HL-60 (cell line): ENCODE measurements around the gene SRSF8.

ENCODE experiments used
- DNase-seq, 2 experiments: peaks; one replicate each; pipeline ENCODE4 v3.0.0-alpha.2; 2010 to 2020; ENCODE audit warnings: low read depth in 1 of 2, low spot score in 1 of 2
- H3K27ac ChIP-seq: fragments of 250-450 bp; sonication (Bioruptor Pico); replicated peaks from 2 replicates; pipeline ENCODE4 v1.5.1; 2020; ENCODE audit warnings: mild to moderate bottlenecking, moderate library complexity
- H3K27me3 ChIP-seq: fragments of 250-450 bp; sonication (Bioruptor Pico); 2 replicates; pipeline ENCODE4 v1.5.1; 2021; ENCODE audit warnings: mild to moderate bottlenecking, moderate library complexity; ENCODE audit not compliant: insufficient read depth, poor library complexity, severe bottlenecking
- H3K4me3 ChIP-seq: replicated peaks from 2 replicates; pipeline ENCODE4 v1.5.1; 2011; ENCODE audit warnings: mild to moderate bottlenecking, control low read depth, low read length; ENCODE audit not compliant: insufficient read depth
- GABPA ChIP-seq: IDR thresholded peaks from 2 replicates; pipeline ENCODE4 v1.6.1; 2012; ENCODE audit warnings: low read depth
- POLR2AphosphoS5 ChIP-seq: IDR thresholded peaks from 2 replicates; pipeline ENCODE4 v1.6.1; 2012; ENCODE audit warnings: low read depth
- SPI1 ChIP-seq: IDR thresholded peaks from 2 replicates; pipeline ENCODE4 v1.6.1; 2012; ENCODE audit warnings: low read depth, mild to moderate bottlenecking, borderline replicate concordance
- TF ChIP-seq, protein P1 (sequence below): IDR thresholded peaks from 2 replicates; pipeline ENCODE4 v1.6.1; 2012; ENCODE audit warnings: low read depth; ENCODE audit not compliant: insufficient replicate concordance
- TF ChIP-seq, protein P2 (sequence below): IDR thresholded peaks from one replicate; pipeline ENCODE4 v1.5.1; 2011; ENCODE audit warnings: low read length, control low read depth, inconsistent platforms; ENCODE audit not compliant: insufficient read depth

Gene SRSF8

DNA sequence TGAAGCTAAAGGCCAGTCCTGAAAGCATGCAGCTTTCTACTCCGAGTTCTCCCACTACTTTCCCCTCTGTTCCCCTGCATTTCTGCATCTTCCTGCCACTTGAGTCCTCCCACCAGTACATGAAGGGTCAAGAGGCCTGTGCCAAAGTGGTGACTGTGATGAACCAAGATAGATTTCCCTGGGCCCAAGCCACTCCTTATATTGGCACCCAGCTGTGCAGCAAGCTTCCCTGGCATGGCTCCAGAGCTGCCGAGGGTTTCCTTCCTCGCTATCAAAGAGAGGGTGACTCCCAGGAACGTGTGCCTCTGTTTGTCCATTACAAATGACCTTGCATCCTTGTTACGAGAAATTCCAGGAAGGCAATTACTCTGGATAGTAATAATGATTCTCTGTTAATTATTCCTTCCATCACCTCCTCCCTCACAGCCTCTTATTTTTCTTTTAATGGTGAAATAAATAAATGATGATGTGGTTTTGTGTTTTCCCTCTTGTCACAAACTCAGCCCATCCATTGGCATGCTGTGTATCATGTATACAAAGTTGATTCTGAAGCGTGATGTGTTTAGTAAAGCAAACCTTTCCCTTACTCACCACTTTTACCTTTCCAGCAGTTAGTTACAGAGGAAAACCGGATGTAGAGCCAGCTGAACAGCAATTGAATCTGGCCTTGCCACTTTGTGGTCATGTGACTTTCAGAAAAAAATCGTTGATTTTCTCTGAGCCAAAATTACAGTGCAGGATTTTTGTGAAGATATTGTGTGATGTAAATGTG, 8.3 kb downstream of the SRSF8 start:
- peaks cover 3% of the 10 kb centered on the region for H3K27me3 ChIP-seq
- DNase-seq: no peak

DNA sequence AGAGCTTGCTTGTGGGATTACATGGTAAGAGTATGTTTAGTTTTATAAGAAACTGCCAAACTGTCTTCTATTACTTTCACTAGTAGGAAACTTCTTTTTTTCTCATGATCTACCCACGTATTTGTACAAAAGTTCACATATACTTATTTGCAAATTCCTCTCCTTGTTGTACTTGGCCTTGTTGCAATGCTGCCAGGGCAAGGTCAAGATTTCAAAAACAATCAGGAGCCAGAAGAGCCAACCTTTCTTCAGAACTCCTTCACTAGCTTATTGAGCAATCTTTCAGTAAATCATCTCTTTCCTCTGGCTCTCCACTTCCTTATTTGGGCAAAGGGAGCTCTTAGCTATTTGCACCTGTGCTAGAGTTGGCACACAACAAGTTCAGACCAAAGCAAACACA, 9.7 kb downstream of the SRSF8 start:
- Histone ChIP-seq H3K4me3 (no peak overlapping the region), H3K27ac (no peak overlapping the region), H3K27me3 (peaks cover 3% of the 10 kb centered on the region)
- TF ChIP-seq, protein P1, sequence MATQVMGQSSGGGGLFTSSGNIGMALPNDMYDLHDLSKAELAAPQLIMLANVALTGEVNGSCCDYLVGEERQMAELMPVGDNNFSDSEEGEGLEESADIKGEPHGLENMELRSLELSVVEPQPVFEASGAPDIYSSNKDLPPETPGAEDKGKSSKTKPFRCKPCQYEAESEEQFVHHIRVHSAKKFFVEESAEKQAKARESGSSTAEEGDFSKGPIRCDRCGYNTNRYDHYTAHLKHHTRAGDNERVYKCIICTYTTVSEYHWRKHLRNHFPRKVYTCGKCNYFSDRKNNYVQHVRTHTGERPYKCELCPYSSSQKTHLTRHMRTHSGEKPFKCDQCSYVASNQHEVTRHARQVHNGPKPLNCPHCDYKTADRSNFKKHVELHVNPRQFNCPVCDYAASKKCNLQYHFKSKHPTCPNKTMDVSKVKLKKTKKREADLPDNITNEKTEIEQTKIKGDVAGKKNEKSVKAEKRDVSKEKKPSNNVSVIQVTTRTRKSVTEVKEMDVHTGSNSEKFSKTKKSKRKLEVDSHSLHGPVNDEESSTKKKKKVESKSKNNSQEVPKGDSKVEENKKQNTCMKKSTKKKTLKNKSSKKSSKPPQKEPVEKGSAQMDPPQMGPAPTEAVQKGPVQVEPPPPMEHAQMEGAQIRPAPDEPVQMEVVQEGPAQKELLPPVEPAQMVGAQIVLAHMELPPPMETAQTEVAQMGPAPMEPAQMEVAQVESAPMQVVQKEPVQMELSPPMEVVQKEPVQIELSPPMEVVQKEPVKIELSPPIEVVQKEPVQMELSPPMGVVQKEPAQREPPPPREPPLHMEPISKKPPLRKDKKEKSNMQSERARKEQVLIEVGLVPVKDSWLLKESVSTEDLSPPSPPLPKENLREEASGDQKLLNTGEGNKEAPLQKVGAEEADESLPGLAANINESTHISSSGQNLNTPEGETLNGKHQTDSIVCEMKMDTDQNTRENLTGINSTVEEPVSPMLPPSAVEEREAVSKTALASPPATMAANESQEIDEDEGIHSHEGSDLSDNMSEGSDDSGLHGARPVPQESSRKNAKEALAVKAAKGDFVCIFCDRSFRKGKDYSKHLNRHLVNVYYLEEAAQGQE: no peak
- TF ChIP-seq SPI1: peak; percentile 78
- peak in 1 of 2 experiments; percentile 40 for DNase-seq

More for the DNA sequence above, 8.3 kb downstream of the SRSF8 start:
- H3K27ac ChIP-seq: no peak overlapping the region
- TF ChIP-seq GABPA (no peak), POLR2AphosphoS5 (no peak), SPI1 (no peak)
- TF ChIP-seq, protein P1: no peak
- TF ChIP-seq, protein P2, sequence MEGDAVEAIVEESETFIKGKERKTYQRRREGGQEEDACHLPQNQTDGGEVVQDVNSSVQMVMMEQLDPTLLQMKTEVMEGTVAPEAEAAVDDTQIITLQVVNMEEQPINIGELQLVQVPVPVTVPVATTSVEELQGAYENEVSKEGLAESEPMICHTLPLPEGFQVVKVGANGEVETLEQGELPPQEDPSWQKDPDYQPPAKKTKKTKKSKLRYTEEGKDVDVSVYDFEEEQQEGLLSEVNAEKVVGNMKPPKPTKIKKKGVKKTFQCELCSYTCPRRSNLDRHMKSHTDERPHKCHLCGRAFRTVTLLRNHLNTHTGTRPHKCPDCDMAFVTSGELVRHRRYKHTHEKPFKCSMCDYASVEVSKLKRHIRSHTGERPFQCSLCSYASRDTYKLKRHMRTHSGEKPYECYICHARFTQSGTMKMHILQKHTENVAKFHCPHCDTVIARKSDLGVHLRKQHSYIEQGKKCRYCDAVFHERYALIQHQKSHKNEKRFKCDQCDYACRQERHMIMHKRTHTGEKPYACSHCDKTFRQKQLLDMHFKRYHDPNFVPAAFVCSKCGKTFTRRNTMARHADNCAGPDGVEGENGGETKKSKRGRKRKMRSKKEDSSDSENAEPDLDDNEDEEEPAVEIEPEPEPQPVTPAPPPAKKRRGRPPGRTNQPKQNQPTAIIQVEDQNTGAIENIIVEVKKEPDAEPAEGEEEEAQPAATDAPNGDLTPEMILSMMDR: no peak
- H3K4me3 ChIP-seq: no peak overlapping the region

DNA sequence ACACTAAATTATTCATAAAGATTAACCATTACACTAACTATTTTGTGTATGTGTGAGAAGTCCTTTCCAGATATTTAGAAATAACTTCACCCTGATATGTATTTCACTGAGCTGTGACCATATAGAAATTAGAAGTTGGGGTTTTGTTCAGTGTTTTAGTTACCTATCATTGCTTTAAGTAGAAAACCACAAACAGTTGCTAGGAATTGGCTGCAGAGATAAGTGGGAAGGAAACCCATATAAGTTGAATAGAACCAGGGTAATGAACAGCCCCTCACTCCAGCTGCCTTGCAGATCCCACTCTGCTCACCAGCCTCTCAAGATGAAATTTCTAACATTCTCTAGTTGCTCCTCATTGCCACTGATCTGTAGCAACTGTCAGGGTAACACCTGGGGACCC, 10.3 kb downstream of the SRSF8 start:
- Histone ChIP-seq H3K27ac (no peak overlapping the region), H3K4me3 (no peak overlapping the region), H3K27me3 (peaks cover 3% of the 10 kb centered on the region)
- TF ChIP-seq, protein P1: no peak
- TF ChIP-seq, protein P2: no peak
- TF ChIP-seq GABPA: no peak
- TF ChIP-seq SPI1: no peak
- TF ChIP-seq POLR2AphosphoS5: no peak
- DNase-seq: no peak
